Posterior vena cava (tissue), 2 donors: ENCODE results near the gene ARNT2. TPM values are rescaled to one million over a fixed set of nuclear protein-coding genes. Genes with fewer than 3 reads are reported as not detected.

Source experiments
- DNase-seq: peaks from one replicate; pipeline ENCODE4 v3.0.0-alpha.2; 2020; ENCODE audit warnings: low spot score
- intact Hi-C, 2 donors: fragments of 100-400 bp; cut with DNase I; formaldehyde crosslinking; loops; one replicate each; pipeline versions ENCODE4 v1.14.1 to v1.14.2; 2022 to 2023
- total RNA-seq, 2 donors: library from RNA; stranded (reverse); fragmentation: NEBNext Ultra II Directional; extraction: Animal tissue kit (Norgen Biotek cat#: 25700); gene quantifications; one replicate each; pipeline ENCODE4 v1.2.1, GENCODE V29; 2021
- donor health status: DM: yes; HTN: yes; CAD: no.
- donor health status: DM: yes; HTN: yes; CAD: no.

ARNT2 gene
- total RNA-seq, 2 donors from 2014 or later = 3.7 to 10.1 TPM

DNA sequence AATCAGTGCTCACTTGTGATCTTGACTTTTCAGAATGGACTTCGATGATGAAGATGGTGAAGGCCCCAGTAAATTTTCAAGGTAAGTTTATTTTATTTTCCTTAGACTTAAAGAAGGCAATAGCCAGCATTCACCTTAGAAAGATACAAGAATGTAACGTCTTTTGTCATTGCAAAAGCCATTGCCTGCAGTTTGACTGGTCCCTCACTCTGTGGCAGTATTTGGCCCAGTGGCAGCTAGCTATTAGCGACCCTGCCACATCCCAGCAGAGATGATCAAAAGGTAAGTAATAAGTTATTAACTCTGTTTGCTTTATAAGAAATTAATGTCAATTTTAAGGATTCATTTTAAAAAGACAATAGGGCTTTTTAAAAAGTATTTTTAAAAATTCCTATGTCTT, 53.7 kb downstream of the ARNT2 start:
- intact Hi-C loops = loop anchor here (5.0 to 10.0 kb wide), 6 partner anchors 107 to 1873 kb away; partner anchors contain the start of gene CEMIP (in 2 of the 2)
- DNase-seq = no peak

DNA sequence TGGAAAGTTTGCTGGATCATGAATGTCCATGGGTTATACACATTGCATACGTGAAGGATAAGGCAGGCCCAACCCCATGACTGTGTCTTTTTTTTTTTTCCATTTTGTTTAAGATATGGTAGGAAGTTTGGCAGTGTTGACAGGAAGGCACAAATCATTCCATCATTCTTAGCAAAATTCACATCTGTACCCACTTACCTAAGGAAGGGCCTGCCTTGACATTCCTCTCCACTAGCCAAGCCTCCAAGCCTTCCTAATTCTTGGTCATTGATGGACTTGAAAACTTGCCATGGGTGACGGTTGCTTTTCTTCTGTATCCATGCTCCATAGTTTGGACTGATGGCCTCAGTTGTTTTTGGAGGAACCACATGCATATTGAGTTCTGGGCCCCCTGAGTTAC, 54.4 kb downstream of the ARNT2 start:
- intact Hi-C loops = loop anchor here (5.0 to 10.0 kb wide), 6 partner anchors 106 to 1874 kb away; partner anchors contain the start of gene CEMIP (in 2 of the 2)
- DNase-seq = no peak

DNA sequence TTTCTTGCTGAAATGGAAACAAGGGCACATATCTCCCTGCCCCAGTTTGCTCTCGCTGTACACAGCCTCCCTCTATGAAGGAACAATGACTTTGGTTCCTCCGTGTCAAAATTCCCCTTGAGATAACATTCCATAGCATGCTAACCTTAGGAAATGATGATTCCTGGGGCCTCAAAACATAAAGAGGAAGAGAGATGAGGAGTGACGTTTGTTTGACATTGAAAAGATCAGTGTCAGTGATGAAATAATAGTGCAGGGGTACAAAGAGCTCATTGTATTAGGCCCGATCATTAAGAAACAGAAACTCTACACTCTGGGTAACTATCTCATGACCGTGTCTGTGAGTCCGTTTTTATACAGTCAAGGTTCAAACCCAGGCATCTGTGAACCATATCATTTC, 55.2 kb downstream of the ARNT2 start:
- no peak for DNase-seq
- intact Hi-C loops = loop anchor here (5.0 to 10.0 kb wide), 6 partner anchors 105 to 1875 kb away; partner anchors contain the start of gene CEMIP (in 2 of the 2)

DNA sequence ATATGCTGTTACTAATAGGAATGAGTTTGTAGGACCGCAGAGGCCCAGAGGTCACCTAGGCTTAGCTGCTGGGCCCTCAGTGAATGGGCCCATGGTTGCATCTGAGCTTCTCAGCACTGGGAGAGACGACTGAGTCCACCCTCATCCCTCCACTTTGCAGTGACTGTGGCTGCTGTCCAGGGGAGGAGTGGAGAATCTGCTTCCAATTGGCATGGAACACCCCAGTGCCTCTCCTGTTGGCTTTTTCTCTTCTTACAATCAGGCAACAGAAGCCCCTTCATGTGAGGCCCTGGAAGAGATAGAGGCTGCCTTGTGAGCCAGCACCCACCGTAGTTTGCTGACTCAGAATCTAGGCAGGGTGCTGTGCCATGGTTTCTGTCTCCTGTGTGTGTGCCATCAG, 55.6 kb downstream of the ARNT2 start:
- no peak for DNase-seq
- intact Hi-C loops = loop anchor here (5.0 to 10.0 kb wide), 6 partner anchors 105 to 1875 kb away; partner anchors contain the start of gene CEMIP (in 2 of the 2)

DNA sequence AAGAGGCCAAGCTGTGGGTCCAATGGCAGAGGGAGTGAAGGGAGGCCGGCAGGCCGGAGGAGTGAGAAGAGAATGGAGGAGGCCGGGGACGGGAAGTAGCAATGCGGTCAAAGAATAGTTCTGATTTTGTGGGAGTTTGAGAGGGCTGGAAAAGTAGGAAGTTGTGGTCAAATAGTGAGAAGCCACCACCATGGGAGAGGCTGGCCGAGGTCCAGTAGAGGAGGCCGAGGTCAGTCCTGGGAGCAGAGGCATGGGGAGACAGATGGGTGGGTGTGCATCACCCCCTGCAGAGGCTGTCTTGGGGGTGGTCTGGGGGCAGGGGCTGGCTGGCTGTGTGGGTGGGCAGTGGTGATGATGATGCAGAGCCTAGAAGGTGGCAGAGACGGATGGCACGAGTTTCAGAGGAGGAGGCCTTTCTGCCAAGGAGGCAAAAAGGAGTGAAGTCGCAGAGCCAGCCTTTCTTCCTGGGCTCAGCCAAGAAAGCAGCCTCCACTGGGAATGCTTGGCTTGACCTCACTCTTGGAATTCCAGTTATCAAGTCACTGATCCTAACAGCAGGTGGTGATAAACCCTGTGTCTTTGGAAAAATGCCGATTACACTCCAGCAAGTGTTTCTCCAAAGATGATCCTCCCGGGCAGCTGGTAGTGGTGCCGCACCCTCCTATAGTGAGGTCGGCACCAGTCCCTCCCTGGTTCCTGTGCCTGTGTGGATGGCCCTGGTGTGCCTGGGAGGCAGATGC, 57.3 kb downstream of the ARNT2 start:
- no peak for DNase-seq
- intact Hi-C loops = no loop called here

DNA sequence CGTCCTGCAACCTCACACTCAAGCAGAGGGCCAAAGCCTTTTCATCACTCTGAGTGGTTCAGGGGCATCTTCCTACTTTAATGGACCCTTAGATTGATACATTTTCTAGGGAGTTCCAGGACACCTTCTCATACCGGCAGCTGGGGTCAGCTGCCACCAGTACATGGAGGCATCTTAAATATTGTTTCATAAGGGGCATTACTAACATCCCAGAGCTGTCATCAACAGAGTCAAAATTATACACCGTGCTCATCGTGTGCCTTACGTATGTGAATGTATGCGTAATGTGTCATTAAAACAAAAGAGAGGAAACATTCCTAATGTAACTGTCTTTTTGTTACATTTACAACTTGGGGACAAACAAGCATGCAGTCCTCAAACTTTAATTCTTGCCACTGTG, 57.9 kb downstream of the ARNT2 start:
- DNase-seq = no peak
- intact Hi-C loops = no loop called here

DNA sequence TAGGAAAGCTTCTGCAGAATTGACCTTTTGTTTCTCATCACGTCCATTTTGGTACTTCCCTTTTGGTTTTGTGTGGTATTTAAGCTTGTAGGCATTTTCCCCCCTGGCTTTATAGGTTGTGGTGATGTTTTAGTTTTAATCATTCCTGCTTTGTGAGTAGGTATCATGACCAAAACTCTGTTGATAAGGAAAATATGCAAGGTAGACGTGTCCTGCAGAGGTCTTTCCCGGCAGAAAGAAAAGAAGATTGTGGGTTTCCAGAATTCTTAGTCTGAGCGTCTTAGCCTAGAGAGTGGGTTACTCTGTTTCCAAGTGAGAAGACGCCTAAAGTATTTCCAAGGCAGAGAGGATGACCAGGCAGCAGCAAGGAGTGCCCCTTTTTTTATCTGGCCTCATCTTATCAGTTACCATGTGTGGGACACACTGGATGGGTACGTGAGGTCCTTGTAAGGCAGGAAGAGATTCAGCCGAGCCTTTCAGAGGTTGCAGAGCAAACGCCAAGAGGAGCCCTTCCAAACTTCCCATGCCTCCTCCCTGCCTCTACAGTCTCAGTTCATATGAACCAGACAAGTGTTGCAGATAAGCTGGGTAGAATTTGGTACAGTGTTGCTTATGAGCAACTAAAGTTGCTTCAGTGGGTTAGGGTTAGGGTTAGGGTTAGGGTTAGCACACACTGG, 58.8 kb downstream of the ARNT2 start:
- intact Hi-C loops = no loop called here
- no peak for DNase-seq

DNA sequence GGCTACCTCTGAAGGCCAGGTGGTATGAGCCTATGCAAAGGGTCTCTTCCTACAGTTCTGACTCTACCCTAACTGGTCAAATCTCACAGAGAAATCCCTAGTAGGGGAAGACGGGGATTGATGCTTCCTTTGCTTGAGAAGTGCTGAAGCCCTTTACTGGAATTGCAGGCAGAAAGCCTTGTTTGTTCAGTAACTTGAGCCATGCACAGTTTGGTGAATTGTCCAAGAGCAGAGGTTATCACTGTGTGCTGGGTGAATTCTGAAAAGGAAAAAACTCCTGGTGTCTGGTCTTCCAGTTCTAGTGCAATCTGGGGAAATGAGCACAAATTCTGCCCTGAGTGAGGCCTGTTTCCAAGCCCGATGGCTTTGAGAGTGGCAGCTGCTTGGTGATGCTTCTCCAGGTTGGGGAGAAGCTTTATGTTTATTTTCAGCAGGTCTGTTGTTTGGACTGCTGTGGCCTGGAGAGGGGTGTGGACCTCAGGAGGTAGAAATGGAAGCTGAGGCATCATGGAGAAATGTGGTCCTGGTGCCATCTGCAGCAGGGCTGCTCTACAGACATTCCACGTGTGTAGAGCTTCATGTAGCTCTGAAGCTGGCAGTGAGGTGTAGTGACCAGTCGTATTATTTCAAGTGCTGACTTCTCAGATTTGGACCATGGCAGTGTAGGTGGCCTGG, 60.9 kb downstream of the ARNT2 start:
- intact Hi-C loops = no loop called here
- DNase-seq = no peak

DNA sequence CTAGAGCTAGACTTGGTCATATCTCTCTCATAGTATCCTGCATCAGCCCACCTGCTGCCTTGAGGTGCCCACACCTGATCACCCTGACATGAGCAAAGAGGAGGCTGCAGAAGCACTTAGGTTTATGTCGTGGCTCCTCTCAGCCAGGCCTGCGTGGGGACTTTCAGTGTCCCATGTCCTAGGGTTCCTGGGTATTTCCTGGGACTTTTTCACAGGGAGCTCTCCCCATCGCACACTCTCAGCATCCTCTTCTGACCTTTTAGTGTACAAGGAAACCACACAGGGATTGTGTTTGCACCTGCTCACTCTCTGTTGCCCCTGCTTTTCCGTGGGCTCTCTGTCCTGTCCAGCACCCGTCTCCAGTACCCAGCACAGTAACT, 61.4 kb downstream of the ARNT2 start:
- intact Hi-C loops = no loop called here
- no peak for DNase-seq

DNA sequence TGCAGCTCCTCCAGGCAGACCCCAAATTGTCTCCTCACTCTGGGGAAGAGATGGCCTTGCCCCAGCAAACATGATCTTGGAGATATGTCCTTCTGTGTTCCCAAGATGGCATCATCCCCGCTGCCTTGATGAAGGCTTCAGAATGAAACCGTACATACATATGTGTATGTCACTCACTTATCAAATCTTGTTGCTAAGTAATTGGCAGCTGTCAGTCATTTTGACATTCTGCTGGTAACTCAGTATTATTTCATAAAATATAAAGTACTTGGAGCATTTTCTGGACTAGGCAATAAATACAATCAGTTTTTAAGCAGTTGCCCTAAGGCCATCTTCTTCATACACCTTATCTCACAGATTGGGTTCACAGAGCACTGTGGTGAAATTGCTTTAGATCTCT, 62.4 kb downstream of the ARNT2 start:
- intact Hi-C loops = no loop called here
- no peak for DNase-seq

DNA sequence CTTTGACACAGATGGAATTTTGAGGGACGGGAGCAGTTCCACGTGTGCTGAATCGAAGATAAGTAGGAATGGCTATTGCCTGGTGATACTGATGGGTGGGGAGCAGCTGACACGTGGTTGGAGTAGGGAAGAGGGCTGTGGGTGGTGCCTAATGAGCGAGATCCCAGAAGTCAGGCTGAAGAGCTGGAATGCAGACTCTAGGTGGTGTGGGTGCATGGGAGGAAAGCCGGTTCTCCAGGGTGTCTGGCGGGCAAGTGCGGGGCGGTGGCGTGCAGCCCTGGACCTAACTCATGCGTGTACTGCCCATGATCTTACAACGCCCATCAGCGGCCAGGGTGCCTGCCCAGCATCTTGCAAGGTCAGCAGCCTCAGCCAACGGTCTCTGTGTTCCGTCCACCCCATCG, 63.1 kb downstream of the ARNT2 start:
- intact Hi-C loops = no loop called here
- DNase-seq = no peak

DNA sequence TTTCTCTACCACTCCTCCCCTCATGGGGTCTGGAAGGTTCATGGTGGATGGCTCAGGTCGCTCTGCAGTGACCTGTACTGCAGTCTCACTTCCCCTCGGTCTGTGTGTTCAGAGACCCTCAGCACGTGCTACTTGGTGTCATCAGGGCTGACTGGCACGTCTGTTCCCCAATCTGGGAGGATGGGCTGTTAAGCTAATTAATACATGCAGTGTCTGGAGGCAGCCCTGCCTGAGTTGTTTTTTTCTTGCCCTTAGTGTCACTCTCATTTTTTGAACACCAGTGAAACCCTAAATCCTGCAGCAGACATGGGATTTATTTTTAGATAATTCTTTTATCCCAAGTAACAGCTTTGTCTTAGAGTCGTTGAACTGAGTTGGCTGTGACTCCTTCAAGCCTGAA, 64.6 kb downstream of the ARNT2 start:
- no peak for DNase-seq
- intact Hi-C loops = no loop called here

DNA sequence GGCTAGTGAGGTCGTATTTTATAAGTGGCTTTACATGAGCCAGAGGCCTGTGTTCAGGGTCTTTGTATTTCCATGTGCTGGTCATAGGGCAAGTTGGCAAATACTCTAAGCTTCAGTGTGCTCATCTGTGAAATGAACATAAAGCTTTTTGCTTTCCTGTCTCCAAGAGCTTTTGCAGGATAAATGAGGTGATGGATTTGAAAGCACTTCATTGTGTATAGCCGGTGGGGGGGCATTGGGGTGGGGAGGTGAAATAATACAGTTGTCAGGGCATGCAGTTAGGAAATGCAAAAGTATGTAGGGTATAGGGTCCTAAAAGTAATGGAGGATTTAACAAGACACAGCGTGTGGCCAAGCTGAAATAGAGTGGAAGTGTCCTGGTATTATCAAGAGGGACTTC, 67.7 kb downstream of the ARNT2 start:
- intact Hi-C loops = loop anchor here in 1 of 2 donors (10.0 kb wide), 1 partner anchor 857 kb away; no protein-coding TSS in a partner anchor
- no peak for DNase-seq

DNA sequence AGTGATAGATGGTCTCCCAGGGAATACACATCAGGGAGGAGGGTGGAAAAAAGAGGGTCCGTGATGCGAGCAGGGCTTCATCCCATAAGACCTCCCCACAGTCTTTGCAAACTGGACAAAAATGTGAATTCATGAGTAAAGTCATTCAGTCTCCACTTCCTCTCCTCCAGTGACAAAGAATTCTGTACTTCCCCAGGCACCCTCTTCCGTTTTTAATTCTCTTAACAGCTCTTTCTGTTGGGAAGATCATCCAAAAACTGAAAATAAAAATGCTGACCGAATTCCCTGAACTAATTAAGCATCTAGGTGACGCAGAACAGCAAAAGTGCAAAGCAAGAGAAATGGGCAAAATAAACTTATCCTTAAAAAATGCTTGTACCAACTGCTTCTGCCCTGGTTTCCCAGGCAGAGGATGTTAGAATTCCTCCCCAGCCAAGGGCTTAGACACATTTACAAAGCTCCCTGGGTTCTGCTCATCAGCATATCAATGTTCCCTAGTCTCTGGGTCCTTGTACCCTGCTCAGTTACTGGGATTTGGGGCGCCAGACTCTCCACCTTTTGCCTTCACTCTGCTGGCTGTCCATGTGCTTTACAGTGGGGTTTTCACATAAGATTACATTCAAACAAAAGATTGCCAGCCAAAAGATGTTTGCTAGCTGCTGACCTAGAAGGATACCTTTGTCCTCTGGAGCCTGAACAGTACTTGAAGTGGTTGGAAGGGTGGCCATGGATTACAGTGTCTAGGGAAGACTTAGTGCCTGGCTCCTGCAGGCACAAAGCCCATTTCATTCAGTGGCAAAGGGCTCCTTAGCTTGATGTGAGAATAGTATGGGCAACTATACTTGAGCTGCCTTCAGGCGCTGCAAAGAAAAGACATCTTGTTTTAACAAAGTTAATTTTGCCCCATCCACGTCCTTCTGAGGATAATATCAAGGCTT, 69.4 kb downstream of the ARNT2 start:
- intact Hi-C loops = loop anchor here in 1 of 2 donors (10.0 kb wide), 1 partner anchor 859 kb away; no protein-coding TSS in a partner anchor
- DNase-seq = no peak

DNA sequence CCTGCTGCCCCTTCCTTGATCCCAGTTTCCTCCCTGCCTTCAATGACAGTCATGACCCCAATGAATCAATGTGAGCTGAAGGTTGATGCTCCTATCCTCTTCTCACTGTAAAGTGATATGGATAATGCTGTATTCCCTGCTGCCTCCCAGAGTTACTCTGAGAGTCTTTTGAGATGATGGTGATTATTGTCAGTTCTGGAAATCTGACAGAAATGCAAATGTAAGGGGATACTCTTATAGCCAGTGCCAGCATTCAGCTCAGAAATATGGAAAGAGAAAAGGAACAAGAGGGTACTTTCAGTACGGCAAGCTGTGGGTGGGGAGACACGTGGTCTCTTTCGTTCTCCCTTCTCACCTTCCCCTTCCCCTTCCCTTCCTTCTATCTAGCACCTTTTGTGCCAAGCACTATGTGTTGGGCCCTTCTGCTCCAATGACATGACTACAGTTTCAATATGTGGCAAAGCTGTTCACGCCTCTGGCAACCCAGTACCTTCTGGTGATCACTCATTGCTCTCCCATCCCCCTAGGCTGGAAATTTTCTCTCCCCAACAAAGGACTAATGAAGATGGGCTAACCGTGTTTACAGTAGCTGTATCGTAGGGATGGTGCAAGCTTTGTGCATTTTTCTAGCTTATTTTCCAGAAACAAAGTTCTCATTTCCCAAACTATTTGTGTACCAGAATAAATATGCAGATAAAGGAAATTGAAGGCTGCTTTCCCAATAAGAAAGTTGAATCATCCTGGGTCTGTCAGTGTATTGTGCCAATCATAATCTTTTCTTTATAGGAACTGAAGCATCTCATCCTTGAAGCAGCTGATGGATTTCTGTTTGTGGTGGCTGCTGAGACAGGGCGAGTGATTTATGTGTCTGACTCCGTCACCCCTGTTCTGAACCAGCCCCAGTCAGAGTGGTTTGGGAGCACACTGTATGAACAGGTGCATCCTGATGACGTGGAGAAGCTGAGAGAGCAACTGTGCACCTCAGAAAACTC, 70.3 kb downstream of the ARNT2 start:
- intact Hi-C loops = loop anchor here in 1 of 2 donors (10.0 kb wide), 1 partner anchor 860 kb away; no protein-coding TSS in a partner anchor
- no peak for DNase-seq

DNA sequence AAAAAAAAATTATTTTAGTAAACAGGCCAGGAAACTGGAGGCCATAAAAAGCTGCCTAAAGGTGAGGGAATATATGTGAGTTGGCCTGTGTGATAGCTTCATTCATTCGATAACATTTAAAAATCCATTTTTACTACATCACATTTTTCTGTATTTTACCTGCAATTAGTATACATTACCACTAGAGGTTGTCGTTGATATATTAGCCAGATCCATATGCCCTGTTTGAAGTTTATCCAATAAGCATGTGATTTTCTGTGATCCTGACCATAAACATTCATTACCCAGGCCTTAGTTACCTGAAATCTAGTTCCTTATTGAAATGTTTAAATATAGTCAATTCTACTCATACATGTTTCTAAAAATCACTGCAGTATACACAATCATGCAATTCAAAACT, 71.4 kb downstream of the ARNT2 start:
- DNase-seq = no peak
- intact Hi-C loops = loop anchor here in 1 of 2 donors (10.0 kb wide), 1 partner anchor 861 kb away; no protein-coding TSS in a partner anchor

DNA sequence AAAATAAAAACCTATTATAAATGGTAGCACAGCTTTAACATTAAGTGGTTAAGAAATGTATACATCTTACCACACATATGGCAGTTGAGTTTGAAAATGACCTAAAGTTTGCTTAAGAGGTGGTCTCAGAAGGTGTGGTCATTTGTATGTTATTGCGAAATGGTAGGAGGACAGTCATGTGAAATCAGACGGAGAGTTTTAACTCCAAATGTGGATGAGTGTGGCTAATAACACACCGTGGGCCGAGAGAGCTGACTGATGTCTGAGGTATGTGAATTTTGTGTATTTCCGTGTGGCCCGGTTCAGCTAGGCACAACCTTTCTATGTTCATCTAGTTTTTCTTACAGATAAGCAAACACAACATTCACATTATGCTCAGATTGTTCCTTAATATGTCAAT, 71.9 kb downstream of the ARNT2 start:
- DNase-seq = no peak
- intact Hi-C loops = loop anchor here in 1 of 2 donors (10.0 kb wide), 1 partner anchor 861 kb away; no protein-coding TSS in a partner anchor
